CD4-positive, alpha-beta T cell treated with Interleukin-15 for 1 hour (primary cell): ENCODE data around the gene FAU.
A peak's percentile ranks its signal among the peaks of the same experiment; 100 is the strongest.

Experiments used
- DNase-seq: peaks from one replicate; pipeline ENCODE4 v3.0.0-alpha.2; 2020

FAU gene

GRCh38 chr11:65107078-65107477, 14.9 kb downstream of the FAU start:
- DNase-seq = no peak

- no peak for DNase-seq
Observed at GRCh38 chr11:65104628-65105027, 17.3 kb downstream of the FAU start.

- DNase-seq = no peak
Observed at GRCh38 chr11:65103476-65103875, 18.5 kb downstream of the FAU start.

- DNase-seq = no peak
Observed at GRCh38 chr11:65102142-65103095, 19.5 kb downstream of the FAU start.

GRCh38 chr11:65100674-65101350, 21.1 kb downstream of the FAU start:
- DNase-seq = no peak

- DNase-seq = no peak
Observed at GRCh38 chr11:65096926-65097325, 25.0 kb downstream of the FAU start.

- peak; percentile 87 for DNase-seq
Observed at GRCh38 chr11:65095974-65096806, 25.7 kb downstream of the FAU start, which contains the start of gene VPS51. VPS51 (plus strand) TSS chr11:65096214; CDS start chr11:65096251, 37 bp downstream.

- DNase-seq = no peak
Observed at GRCh38 chr11:65095427-65095826, 26.5 kb downstream of the FAU start.

- no peak for DNase-seq
Observed at GRCh38 chr11:65090628-65091027, 31.3 kb downstream of the FAU start.

GRCh38 chr11:65089621-65090020, 32.3 kb downstream of the FAU start:
- DNase-seq = no peak

GRCh38 chr11:65087827-65088226, 34.1 kb downstream of the FAU start:
- DNase-seq = no peak

- DNase-seq = no peak
Observed at GRCh38 chr11:65087216-65087615, 34.7 kb downstream of the FAU start.

GRCh38 chr11:65086809-65087208, 35.1 kb downstream of the FAU start:
- DNase-seq = no peak

GRCh38 chr11:65085446-65085845, 36.5 kb downstream of the FAU start:
- no peak for DNase-seq

GRCh38 chr11:65084598-65085375, 37.1 kb downstream of the FAU start:
- no peak for DNase-seq

- peak; percentile 96 for DNase-seq
Observed at GRCh38 chr11:65083834-65084597, 37.9 kb downstream of the FAU start, which contains the start of the genes CDCA5 and ZFPL1. CDCA5 (minus strand) TSS chr11:65084040; CDS start chr11:65083978, 62 bp downstream. ZFPL1 (plus strand) TSS chr11:65084222; CDS start chr11:65084699, 477 bp downstream.

GRCh38 chr11:65083134-65083833, 38.6 kb downstream of the FAU start:
- no peak for DNase-seq

- no peak for DNase-seq
Observed at GRCh38 chr11:65078786-65079342, 43.1 kb downstream of the FAU start.

GRCh38 chr11:65078151-65078550, 43.8 kb downstream of the FAU start:
- peak; percentile 68 for DNase-seq

GRCh38 chr11:65077451-65077850, 44.5 kb downstream of the FAU start:
- no peak for DNase-seq
